Measurements from ENCODE around the gene PNP.

- TF ChIP-seq CTCF (IDR thresholded peaks at IDR 0.05; ENCODE audit: poor library complexity, severe bottlenecking), result no peak
- no peak for TF ChIP-seq EZH2 (IDR thresholded peaks at IDR 0.05; ENCODE audit: borderline replicate concordance, insufficient read depth, low read length, poor library complexity, severe bottlenecking)
- TF ChIP-seq SMC3 (conservative IDR thresholded peaks at IDR 0.05; ENCODE audit: poor library complexity), result no peak
- TF ChIP-seq REST (IDR thresholded peaks at IDR 0.05; ENCODE audit: borderline replicate concordance), result no peak
- TF ChIP-seq EP300 (conservative IDR thresholded peaks at IDR 0.05; ENCODE audit: poor library complexity, severe bottlenecking), result no peak
- TF ChIP-seq POLR2AphosphoS5 (IDR thresholded peaks at IDR 0.05), result no peak
- no peak for TF ChIP-seq MXI1 (conservative IDR thresholded peaks at IDR 0.05; ENCODE audit: poor library complexity, severe bottlenecking)
- no peak for TF ChIP-seq RAD21 (conservative IDR thresholded peaks at IDR 0.05)
Observed at GRCh38 chr14:20427231-20428009, 41.8 kb upstream of the PNP start.

Data from neural cell (in vitro differentiated cells).